Neural progenitor cell (in vitro differentiated cells): Measurements from ENCODE around the gene KRTAP1-1. TPM values are rescaled to one million over a fixed set of nuclear protein-coding genes. Genes with fewer than 3 reads are reported as not detected.
"Not testable (repeated sequence)": the region's sequence is repeated elsewhere in the genome, so short reads cannot be mapped to it uniquely, and the experiment has no call there.

Source experiments
- DNase-seq: peaks from one replicate; pipeline ENCODE4 v3.0.0-alpha.2; 2016; ENCODE audit warnings: low spot score
- H2AFZ ChIP-seq: fragments of 200-600 bp; sonication (generic); replicated peaks from 2 replicates; pipeline ENCODE4 v1.6.1; 2016; ENCODE audit warnings: antibody characterized with exemption
- H3F3A ChIP-seq: fragments of 200-600 bp; sonication (generic); 2 replicates; pipeline ENCODE4 v1.6.1; 2016; ENCODE audit warnings: antibody characterized with exemption, low read depth
- H3K27ac ChIP-seq: fragments of 200-600 bp; sonication (generic); 2 replicates; pipeline ENCODE4 v1.5.1; 2016; ENCODE audit warnings: mild to moderate bottlenecking
- H3K27me3 ChIP-seq: fragments of 200-600 bp; sonication (generic); 2 replicates; pipeline ENCODE4 v1.6.1; 2016; ENCODE audit warnings: mild to moderate bottlenecking, moderate library complexity
- H3K36me3 ChIP-seq: fragments of 200-600 bp; sonication (generic); 2 replicates; pipeline ENCODE4 v1.5.1; 2016
- H3K4me1 ChIP-seq: fragments of 200-600 bp; sonication (generic); 2 replicates; pipeline ENCODE4 v1.6.1; 2016; ENCODE audit warnings: mixed run types
- H3K4me2 ChIP-seq: fragments of 200-600 bp; sonication (generic); 2 replicates; pipeline ENCODE4 v1.6.1; 2016
- H3K4me3 ChIP-seq: fragments of 200-600 bp; sonication (generic); 2 replicates; pipeline ENCODE4 v1.5.1; 2016
- H3K79me2 ChIP-seq: fragments of 200-600 bp; sonication (generic); 2 replicates; pipeline ENCODE4 v1.6.1; 2016; ENCODE audit warnings: low read depth
- H3K9ac ChIP-seq: fragments of 200-600 bp; sonication (generic); 2 replicates; pipeline ENCODE4 v1.6.1; 2016
- H3K9me3 ChIP-seq: fragments of 200-600 bp; sonication (generic); 2 replicates; pipeline ENCODE4 v1.5.1; 2016; ENCODE audit warnings: low read depth
- H4K20me1 ChIP-seq: fragments of 200-600 bp; sonication (generic); 2 replicates; pipeline ENCODE4 v1.6.1; 2016; ENCODE audit warnings: low read depth
- H3K27ac Mint-ChIP-seq: 3 replicates; pipeline ENCODE4 v1.8.0; 2021; ENCODE audit warnings: mixed read lengths
- H3K27me3 Mint-ChIP-seq: 2 replicates; pipeline ENCODE4 v1.8.0; 2022; ENCODE audit warnings: low read depth, mild to moderate bottlenecking, inconsistent platforms, moderate library complexity, mixed read lengths; ENCODE audit not compliant: insufficient read depth
- H3K36me3 Mint-ChIP-seq: 3 replicates; pipeline ENCODE4 v1.8.0; 2021; ENCODE audit warnings: mixed read lengths
- H3K4me1 Mint-ChIP-seq: 3 replicates; pipeline ENCODE4 v1.8.0; 2021; ENCODE audit warnings: mixed read lengths
- H3K4me3 Mint-ChIP-seq: 3 replicates; pipeline ENCODE4 v1.8.0; 2021; ENCODE audit warnings: mild to moderate bottlenecking, moderate library complexity, mixed read lengths
- H3K9me3 Mint-ChIP-seq: 3 replicates; pipeline ENCODE4 v1.8.0; 2020; ENCODE audit warnings: mixed read lengths
- CTCF ChIP-seq: fragments of 200-600 bp; sonication (generic); IDR thresholded peaks from 2 replicates; pipeline ENCODE4 v1.5.1; 2017; ENCODE audit warnings: antibody characterized with exemption, mild to moderate bottlenecking
- EZH2 ChIP-seq: fragments of 200-600 bp; sonication (generic); IDR thresholded peaks from 2 replicates; pipeline ENCODE4 v1.6.1; 2017; ENCODE audit warnings: antibody characterized with exemption, mild to moderate bottlenecking, moderate library complexity
- EZH2phosphoT487 ChIP-seq: fragments of 200-600 bp; sonication (generic); IDR thresholded peaks from 2 replicates; pipeline ENCODE4 v1.6.1; 2017; ENCODE audit warnings: antibody characterized with exemption
- total RNA-seq: library from RNA; depleted of rRNA; stranded (reverse); fragments of >200 nt; gene quantifications from 2 replicates; pipeline ENCODE4 v1.2.3, GENCODE V29; 2015; ENCODE audit warnings: low replicate concordance

KRTAP1-1 gene
- total RNA-seq, 1 donor from 2014 or later: not detected

- H3K27ac Mint-ChIP-seq: no peak overlapping the region
Measured at GRCh38 chr17:41064301-41064700, 23.1 kb upstream of the KRTAP1-1 start.

GRCh38 chr17:41063449-41063848 lies 22.2 kb upstream of the KRTAP1-1 start:
- Mint-ChIP-seq H3K4me1 (peaks cover 10% of the 10 kb centered on the region), H3K4me3 (no peak overlapping the region), H3K36me3 (no peaks in the 10 kb centered on the region), H3K9me3 (no peaks in the 10 kb centered on the region), H3K27ac (no peak overlapping the region), H3K27me3 (peaks cover 3% of the 10 kb centered on the region)
- Histone ChIP-seq H3K4me1 (no peaks in the 10 kb centered on the region), H3F3A (no peaks in the 10 kb centered on the region), H3K79me2 (no peaks in the 10 kb centered on the region), H3K36me3 (no peaks in the 10 kb centered on the region), H3K9ac (no peak overlapping the region), H4K20me1 (no peaks in the 10 kb centered on the region), H3K4me3 (no peak overlapping the region), H2AFZ (no peak overlapping the region), H3K9me3 (no peaks in the 10 kb centered on the region), H3K4me2 (no peak overlapping the region), H3K27ac (no peak overlapping the region), H3K27me3 (no peaks in the 10 kb centered on the region)
- TF ChIP-seq EZH2 (no peak), CTCF (no peak), EZH2phosphoT487 (no peak)
- no peak for DNase-seq

More at GRCh38 chr17:41064301-41064700, 23.1 kb upstream of the KRTAP1-1 start:
- no peaks in the 10 kb centered on the region for H3K79me2 ChIP-seq
- peaks cover 5% of the 10 kb centered on the region for H3K4me1 Mint-ChIP-seq
- no peaks in the 10 kb centered on the region for H3F3A ChIP-seq
- no peak overlapping the region for H3K4me2 ChIP-seq
- no peaks in the 10 kb centered on the region for H3K9me3 Mint-ChIP-seq
- no peak overlapping the region for H2AFZ ChIP-seq
- no peaks in the 10 kb centered on the region for H3K36me3 Mint-ChIP-seq
- peaks cover 2% of the 10 kb centered on the region for H3K27me3 Mint-ChIP-seq
- H3K4me1 ChIP-seq: no peaks in the 10 kb centered on the region
- TF ChIP-seq EZH2 (no peak), CTCF (no peak), EZH2phosphoT487 (no peak)
- no peak overlapping the region for H3K27ac ChIP-seq
- no peaks in the 10 kb centered on the region for H3K27me3 ChIP-seq
- H3K4me3 ChIP-seq: no peak overlapping the region
- no peak for DNase-seq
- H3K36me3 ChIP-seq: no peaks in the 10 kb centered on the region
- no peak overlapping the region for H3K4me3 Mint-ChIP-seq
- H3K9me3 ChIP-seq: no peaks in the 10 kb centered on the region
- no peaks in the 10 kb centered on the region for H4K20me1 ChIP-seq
- no peak overlapping the region for H3K9ac ChIP-seq

- Mint-ChIP-seq H3K4me3 (no peak overlapping the region), H3K9me3 (no peaks in the 10 kb centered on the region), H3K4me1 (peaks cover 10% of the 10 kb centered on the region), H3K27ac (no peak overlapping the region), H3K36me3 (no peaks in the 10 kb centered on the region), H3K27me3 (peaks cover 3% of the 10 kb centered on the region)
- DNase-seq: no peak
- H3K79me2 ChIP-seq: no peaks in the 10 kb centered on the region
- H2AFZ ChIP-seq: no peak overlapping the region
- no peak overlapping the region for H3K4me3 ChIP-seq
- H3K36me3 ChIP-seq: no peaks in the 10 kb centered on the region
- H4K20me1 ChIP-seq: no peaks in the 10 kb centered on the region
- no peaks in the 10 kb centered on the region for H3K4me1 ChIP-seq
- H3K27ac ChIP-seq: no peak overlapping the region
- no peaks in the 10 kb centered on the region for H3K27me3 ChIP-seq
- no peak overlapping the region for H3K4me2 ChIP-seq
- H3K9me3 ChIP-seq: no peaks in the 10 kb centered on the region
- no peak for TF ChIP-seq EZH2
- TF ChIP-seq EZH2phosphoT487: no peak
- H3F3A ChIP-seq: no peaks in the 10 kb centered on the region
- no peak overlapping the region for H3K9ac ChIP-seq
Measured at GRCh38 chr17:41061964-41062363, 20.7 kb upstream of the KRTAP1-1 start.

DNA sequence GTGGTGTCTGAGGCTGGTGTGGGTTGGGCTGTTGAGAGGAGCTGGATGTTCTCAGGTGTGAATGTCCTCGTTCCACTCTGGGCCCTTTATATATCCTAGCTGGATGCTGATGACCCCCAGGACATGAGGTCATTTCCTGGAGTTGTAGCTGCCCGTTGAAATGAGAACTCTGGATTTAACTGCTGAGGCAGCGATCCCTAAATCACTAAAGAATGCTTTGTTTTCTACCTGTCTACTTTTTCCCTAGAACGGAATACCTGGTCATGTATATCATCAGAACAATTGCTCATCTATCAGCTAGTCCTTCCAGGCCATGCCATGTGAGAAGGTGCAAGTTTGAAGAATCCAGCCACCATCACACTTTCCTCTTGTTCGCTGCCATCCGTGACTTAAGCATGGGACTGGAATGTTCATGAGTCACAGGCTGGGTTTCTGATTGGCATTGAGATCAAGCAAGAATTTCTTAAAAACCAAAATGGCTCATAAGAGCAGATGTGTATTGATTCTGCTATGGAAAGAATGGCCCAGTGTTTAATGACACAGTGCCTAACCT lies 18.9 kb upstream of the KRTAP1-1 start, which contains the start of gene KRTAP2-3:
TSS of gene KRTAP2-3 (minus strand) at position 63 of the 553 bp plus-strand sequence. CDS start 64 bp downstream, outside the sequence.
- no peaks in the 10 kb centered on the region for H3K9me3 ChIP-seq
- Mint-ChIP-seq H3K4me3 (no peak within 1 kb of the TSS), H3K27me3 (peaks cover 3% of the 10 kb centered on the region), H3K27ac (peak within 1 kb of the TSS; percentile 76), H3K4me1 (peaks cover 10% of the 10 kb centered on the region), H3K9me3 (no peaks in the 10 kb centered on the region), H3K36me3 (no peaks in the 10 kb centered on the region)
- no peak within 1 kb of the TSS for H3K4me2 ChIP-seq
- TF ChIP-seq CTCF: no peak
- no peak for TF ChIP-seq EZH2
- TF ChIP-seq EZH2phosphoT487: no peak
- H3K36me3 ChIP-seq: no peaks in the 10 kb centered on the region
- no peaks in the 10 kb centered on the region for H3K4me1 ChIP-seq
- H3K79me2 ChIP-seq: no peaks in the 10 kb centered on the region
- no peak for DNase-seq
- no peaks in the 10 kb centered on the region for H4K20me1 ChIP-seq
- H3K27ac ChIP-seq: no peak within 1 kb of the TSS
- H3F3A ChIP-seq: no peaks in the 10 kb centered on the region
- H3K4me3 ChIP-seq: no peak within 1 kb of the TSS
- H2AFZ ChIP-seq: no peak within 1 kb of the TSS
- H3K9ac ChIP-seq: no peak within 1 kb of the TSS
- H3K27me3 ChIP-seq: no peaks in the 10 kb centered on the region

GRCh38 chr17:41059276-41060051 lies 18.2 kb upstream of the KRTAP1-1 start:
- H3K4me1 ChIP-seq, DNase-seq, H3K9ac ChIP-seq, H3K36me3 Mint-ChIP-seq, H3K4me3 ChIP-seq, H2AFZ ChIP-seq, H3K27ac ChIP-seq, H3K9me3 ChIP-seq, H3K9me3 Mint-ChIP-seq, H3F3A ChIP-seq, H3K4me1 Mint-ChIP-seq, H3K27me3 ChIP-seq, H3K4me2 ChIP-seq, H3K79me2 ChIP-seq, H3K4me3 Mint-ChIP-seq, H3K27me3 Mint-ChIP-seq, H3K36me3 ChIP-seq, H4K20me1 ChIP-seq: not testable (repeated sequence)
- peak overlapping the region; percentile 76 for H3K27ac Mint-ChIP-seq
